Measurements from ENCODE around the gene ZNF444.

- TF ChIP-seq, protein P1, sequence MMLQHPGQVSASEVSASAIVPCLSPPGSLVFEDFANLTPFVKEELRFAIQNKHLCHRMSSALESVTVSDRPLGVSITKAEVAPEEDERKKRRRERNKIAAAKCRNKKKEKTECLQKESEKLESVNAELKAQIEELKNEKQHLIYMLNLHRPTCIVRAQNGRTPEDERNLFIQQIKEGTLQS (IDR thresholded peaks at IDR 0.05): no peak
- TF ChIP-seq, protein P2, sequence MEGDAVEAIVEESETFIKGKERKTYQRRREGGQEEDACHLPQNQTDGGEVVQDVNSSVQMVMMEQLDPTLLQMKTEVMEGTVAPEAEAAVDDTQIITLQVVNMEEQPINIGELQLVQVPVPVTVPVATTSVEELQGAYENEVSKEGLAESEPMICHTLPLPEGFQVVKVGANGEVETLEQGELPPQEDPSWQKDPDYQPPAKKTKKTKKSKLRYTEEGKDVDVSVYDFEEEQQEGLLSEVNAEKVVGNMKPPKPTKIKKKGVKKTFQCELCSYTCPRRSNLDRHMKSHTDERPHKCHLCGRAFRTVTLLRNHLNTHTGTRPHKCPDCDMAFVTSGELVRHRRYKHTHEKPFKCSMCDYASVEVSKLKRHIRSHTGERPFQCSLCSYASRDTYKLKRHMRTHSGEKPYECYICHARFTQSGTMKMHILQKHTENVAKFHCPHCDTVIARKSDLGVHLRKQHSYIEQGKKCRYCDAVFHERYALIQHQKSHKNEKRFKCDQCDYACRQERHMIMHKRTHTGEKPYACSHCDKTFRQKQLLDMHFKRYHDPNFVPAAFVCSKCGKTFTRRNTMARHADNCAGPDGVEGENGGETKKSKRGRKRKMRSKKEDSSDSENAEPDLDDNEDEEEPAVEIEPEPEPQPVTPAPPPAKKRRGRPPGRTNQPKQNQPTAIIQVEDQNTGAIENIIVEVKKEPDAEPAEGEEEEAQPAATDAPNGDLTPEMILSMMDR (IDR thresholded peaks at IDR 0.05; ENCODE audit: low read depth, low read length, missing input control): no peak
- TF ChIP-seq MAX (IDR thresholded peaks at IDR 0.05): no peak
Observed at GRCh38 chr19:56189785-56190184, 48.7 kb downstream of the ZNF444 start.
